ENCODE data around the gene AKR1D1. TPM values are rescaled to one million over a fixed set of nuclear protein-coding genes. Genes with fewer than 3 reads are reported as not detected.

Gene AKR1D1, protein sequence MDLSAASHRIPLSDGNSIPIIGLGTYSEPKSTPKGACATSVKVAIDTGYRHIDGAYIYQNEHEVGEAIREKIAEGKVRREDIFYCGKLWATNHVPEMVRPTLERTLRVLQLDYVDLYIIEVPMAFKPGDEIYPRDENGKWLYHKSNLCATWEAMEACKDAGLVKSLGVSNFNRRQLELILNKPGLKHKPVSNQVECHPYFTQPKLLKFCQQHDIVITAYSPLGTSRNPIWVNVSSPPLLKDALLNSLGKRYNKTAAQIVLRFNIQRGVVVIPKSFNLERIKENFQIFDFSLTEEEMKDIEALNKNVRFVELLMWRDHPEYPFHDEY
- not detected for total RNA-seq

DNA sequence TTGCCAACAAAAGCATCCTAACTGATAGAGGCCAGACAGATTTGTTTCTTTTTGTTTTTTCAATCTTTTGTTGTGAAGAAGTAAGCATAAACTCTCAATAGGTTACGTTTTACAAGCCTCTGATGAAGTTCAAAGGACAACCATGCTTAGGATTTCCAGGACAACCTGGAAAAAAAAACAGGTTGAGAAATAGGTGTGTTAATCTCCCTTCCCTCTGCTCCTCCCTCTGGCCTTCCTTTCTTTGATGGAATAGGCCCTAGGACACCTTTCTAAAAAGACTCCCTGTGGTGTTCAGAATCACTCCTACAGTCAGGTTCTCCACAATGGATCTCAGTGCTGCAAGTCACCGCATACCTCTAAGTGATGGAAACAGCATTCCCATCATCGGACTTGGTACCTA, at the start of gene AKR1D1:
Gene AKR1D1 (plus strand): TSS at position 264 of the 400 bp plus-strand sequence. CDS start 60 bp downstream, at position 324.
- Histone ChIP-seq H3K4me3 (no peak within 1 kb of the TSS), H3K4me1 (no peaks in the 10 kb centered on the region), H3K27me3 (no peaks in the 10 kb centered on the region), H3K36me3 (no peaks in the 10 kb centered on the region), H3K9me3 (no peaks in the 10 kb centered on the region), H3K27ac (no peak within 1 kb of the TSS)
- no peak for DNase-seq (ENCODE audit: low spot score in 2 of 2)
- TF ChIP-seq, protein P1, sequence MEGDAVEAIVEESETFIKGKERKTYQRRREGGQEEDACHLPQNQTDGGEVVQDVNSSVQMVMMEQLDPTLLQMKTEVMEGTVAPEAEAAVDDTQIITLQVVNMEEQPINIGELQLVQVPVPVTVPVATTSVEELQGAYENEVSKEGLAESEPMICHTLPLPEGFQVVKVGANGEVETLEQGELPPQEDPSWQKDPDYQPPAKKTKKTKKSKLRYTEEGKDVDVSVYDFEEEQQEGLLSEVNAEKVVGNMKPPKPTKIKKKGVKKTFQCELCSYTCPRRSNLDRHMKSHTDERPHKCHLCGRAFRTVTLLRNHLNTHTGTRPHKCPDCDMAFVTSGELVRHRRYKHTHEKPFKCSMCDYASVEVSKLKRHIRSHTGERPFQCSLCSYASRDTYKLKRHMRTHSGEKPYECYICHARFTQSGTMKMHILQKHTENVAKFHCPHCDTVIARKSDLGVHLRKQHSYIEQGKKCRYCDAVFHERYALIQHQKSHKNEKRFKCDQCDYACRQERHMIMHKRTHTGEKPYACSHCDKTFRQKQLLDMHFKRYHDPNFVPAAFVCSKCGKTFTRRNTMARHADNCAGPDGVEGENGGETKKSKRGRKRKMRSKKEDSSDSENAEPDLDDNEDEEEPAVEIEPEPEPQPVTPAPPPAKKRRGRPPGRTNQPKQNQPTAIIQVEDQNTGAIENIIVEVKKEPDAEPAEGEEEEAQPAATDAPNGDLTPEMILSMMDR (IDR thresholded peaks at IDR 0.05), result no peak
- intact Hi-C loops (cut with DNase I), result no loop called here

DNA sequence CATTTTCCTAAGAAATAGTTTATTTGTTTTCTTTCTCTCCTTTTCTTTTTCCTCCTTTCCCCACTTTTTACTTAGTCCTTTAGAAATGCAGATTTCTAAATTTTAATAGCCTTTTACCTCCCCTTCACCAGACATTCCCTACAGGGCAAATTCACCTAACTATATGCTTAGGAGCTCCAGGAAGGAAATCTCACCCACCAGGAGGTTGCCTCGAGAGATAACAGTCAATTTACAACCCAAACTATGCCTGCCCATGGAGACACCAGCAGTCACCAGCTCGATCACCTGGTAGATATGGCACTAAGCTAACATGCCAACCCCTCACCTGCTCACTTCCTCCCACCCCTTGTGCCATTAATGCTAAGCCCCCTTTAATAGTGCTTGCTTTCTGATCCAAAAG, 49.2 kb upstream of the AKR1D1 start:
- Histone ChIP-seq H3K9me3 (no peaks in the 10 kb centered on the region), H3K4me1 (no peaks in the 10 kb centered on the region), H3K36me3 (no peaks in the 10 kb centered on the region), H3K4me3 (no peak overlapping the region), H3K27me3 (no peaks in the 10 kb centered on the region), H3K27ac (no peak overlapping the region)
- TF ChIP-seq, protein P1 (IDR thresholded peaks at IDR 0.05), result no peak
- intact Hi-C loops (cut with DNase I), result no loop called here
- DNase-seq (ENCODE audit: low spot score in 2 of 2), result no peak

DNA sequence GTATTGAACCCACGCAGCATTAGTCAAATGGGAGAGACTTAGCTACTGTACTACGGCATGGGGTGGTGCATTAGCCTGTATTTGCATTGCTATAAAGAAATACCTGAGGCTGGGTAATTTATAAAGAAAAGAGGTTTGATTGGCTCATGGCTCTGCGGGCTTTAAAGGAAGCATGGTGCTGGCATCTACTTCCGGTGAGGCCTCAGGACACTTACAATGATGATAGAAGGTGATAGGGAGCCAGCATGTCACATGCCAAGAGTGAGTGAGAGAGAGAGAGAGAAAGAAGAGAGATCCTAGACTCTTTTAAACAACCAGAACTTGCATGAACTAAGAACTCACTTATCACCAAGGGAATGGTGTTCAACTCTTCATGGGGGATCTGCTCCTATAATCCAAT, 47.1 kb upstream of the AKR1D1 start:
- no peak for DNase-seq (ENCODE audit: low spot score in 2 of 2)
- no peaks in the 10 kb centered on the region for H3K27me3 ChIP-seq
- H3K9me3 ChIP-seq, result no peaks in the 10 kb centered on the region
- no peaks in the 10 kb centered on the region for H3K36me3 ChIP-seq
- TF ChIP-seq, protein P1 (IDR thresholded peaks at IDR 0.05), result no peak
- H3K4me1 ChIP-seq, result no peaks in the 10 kb centered on the region
- no peak overlapping the region for H3K4me3 ChIP-seq
- intact Hi-C loops (cut with DNase I), result no loop called here
- no peak overlapping the region for H3K27ac ChIP-seq

DNA sequence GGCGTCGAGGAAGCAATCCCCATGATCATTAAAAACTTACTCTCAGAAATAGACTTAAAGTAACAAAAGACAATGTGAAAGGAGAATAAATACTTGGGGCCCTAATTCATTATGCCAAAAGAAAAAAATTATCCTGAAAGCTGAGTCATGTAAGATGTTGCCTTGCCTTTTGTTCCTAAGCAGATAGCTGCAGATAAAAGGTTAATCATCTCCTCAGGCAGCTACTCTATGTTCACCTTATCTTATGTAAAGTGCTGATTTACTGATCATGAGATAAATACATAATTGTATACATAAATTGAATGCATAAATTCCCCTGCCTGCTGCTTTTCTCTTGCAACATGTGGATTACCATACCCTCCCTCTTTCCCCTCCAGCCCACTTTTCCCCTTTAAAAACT, 46.3 kb upstream of the AKR1D1 start:
- Histone ChIP-seq H3K27ac (no peak overlapping the region), H3K4me1 (no peaks in the 10 kb centered on the region), H3K4me3 (no peak overlapping the region), H3K9me3 (no peaks in the 10 kb centered on the region), H3K27me3 (no peaks in the 10 kb centered on the region), H3K36me3 (no peaks in the 10 kb centered on the region)
- no peak for DNase-seq (ENCODE audit: low spot score in 2 of 2)
- TF ChIP-seq, protein P1 (IDR thresholded peaks at IDR 0.05), result no peak
- intact Hi-C loops (cut with DNase I), result no loop called here

DNA sequence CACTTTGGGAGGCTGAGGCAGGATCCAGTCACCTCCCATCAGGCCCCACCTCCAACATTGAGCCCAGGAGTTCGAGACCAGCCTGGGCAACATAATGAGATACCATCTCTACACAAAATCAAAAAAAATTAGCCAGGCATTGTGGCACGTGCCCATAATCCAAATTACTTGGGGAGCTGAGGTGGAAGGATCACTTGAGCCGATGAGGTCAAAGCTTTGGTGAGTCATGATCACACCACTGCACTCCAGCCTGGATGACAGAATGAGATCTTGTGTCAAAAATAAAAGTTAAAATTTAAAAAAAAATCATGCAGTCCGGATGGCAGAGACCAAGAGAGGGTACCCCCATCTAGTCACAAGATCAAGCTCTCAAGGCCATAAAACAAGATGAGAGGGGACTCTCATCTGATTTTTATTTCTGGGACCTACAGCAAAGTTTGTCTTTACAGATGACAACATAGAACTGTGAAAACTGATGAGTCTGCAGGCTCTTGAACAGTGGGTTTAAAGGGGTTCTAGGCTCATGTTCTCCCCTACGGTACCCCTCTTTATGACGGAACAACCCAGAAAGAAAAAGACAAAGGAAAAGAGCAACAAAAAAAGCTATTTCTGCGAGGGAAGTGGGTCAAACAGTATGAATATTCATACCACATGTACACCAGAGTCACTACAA, 45.4 kb upstream of the AKR1D1 start:
- DNase-seq (ENCODE audit: low spot score in 2 of 2), result no peak
- TF ChIP-seq, protein P1 (IDR thresholded peaks at IDR 0.05), result no peak

More for the DNA sequence above, 45.4 kb upstream of the AKR1D1 start:
- H3K27ac ChIP-seq, result no peak overlapping the region
- no peaks in the 10 kb centered on the region for H3K9me3 ChIP-seq
- no peaks in the 10 kb centered on the region for H3K36me3 ChIP-seq
- H3K4me3 ChIP-seq, result no peak overlapping the region
- no peaks in the 10 kb centered on the region for H3K4me1 ChIP-seq
- H3K27me3 ChIP-seq, result no peaks in the 10 kb centered on the region
- intact Hi-C loops (cut with DNase I), result no loop called here

Measured in ascending aorta (tissue), 2 donors.